ENCODE data around the gene CEP19.

CEP19 gene

DNA sequence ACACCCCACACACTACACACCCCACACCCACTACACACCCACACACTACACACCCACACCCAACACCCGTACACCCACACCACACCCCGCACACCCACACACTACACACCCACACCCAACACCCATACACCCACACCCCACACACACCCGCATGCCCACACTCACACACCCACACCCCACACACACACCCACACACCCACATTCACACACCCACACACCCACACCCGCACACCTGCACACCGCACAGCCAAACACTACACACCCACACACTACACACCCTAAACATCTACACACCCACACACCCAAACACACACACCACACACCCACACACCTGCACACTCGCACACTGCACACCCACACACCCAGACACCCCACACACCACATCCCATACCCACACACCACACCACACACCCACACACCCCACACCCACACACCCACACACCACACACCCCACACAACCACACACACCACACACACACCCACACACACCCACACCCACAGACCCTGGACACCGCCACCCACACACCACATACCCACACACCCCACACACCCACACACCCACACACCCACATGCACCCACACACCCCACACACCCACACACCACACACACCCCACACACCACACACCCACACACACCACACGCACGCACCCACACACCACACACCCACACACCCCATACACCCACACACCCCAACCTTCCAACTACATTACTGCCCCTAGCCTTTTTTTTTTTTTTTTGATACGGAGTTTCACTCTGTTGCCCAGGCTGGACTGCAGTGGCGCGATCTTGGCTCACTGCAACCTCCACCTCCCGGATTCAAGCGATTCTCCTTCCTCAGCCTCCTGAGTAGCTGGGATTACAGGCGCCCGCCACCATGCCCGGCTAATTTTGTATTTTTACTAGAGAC is 16.9 kb downstream of the CEP19 start:
- no peak overlapping the region for H3K4me3 ChIP-seq (ENCODE audit: low read depth in 1 of 5, low read length in 5 of 5)
- no peaks in the 10 kb centered on the region for H3K9me3 ChIP-seq (ENCODE audit: control insufficient read depth in 5 of 5, low read length in 5 of 5)
- no peaks in the 10 kb centered on the region for H3K36me3 ChIP-seq (ENCODE audit: control insufficient read depth in 5 of 5, insufficient read depth in 5 of 5, low read length in 5 of 5)
- no peak overlapping the region for H3K9ac ChIP-seq (ENCODE audit: low read length in 5 of 5)
- H3K4me1 ChIP-seq (ENCODE audit: control insufficient read depth in 5 of 5, insufficient read depth in 5 of 5, low read length in 5 of 5) = no peaks in the 10 kb centered on the region
- peaks cover 0 to 2% (median 0%) of the 10 kb centered on the region in 5 donors for H3K27me3 ChIP-seq (ENCODE audit: control insufficient read depth in 5 of 5, insufficient read depth in 4 of 5, low read length in 5 of 5)
- no peak overlapping the region for H3K27ac ChIP-seq (ENCODE audit: low read depth, low read length)

DNA sequence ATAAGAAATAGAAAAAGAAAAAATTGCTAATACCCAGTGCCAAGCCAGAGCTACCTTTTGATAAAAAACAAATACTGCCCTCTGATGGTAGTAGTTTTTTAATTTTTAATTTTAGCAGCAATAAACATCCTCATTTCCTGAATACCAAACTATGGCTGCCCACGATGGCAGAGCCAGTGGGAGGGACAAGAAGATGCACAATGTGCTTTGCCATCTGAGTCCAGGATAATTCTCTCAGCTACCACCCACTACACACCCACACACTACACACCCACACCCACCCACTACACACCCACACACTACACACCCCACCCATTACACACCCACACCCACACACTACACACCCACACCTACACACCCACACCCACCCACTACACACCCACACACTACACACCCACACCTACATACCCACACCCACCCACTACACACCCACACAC is 17.8 kb downstream of the CEP19 start:
- Histone ChIP-seq H3K4me3 (ENCODE audit: low read depth in 1 of 5, low read length in 5 of 5) (no peak overlapping the region), H3K36me3 (ENCODE audit: control insufficient read depth in 5 of 5, insufficient read depth in 5 of 5, low read length in 5 of 5) (no peaks in the 10 kb centered on the region), H3K9ac (ENCODE audit: low read length in 5 of 5) (no peak overlapping the region), H3K27ac (ENCODE audit: low read depth, low read length) (no peak overlapping the region), H3K9me3 (ENCODE audit: control insufficient read depth in 5 of 5, low read length in 5 of 5) (no peaks in the 10 kb centered on the region), H3K27me3 (ENCODE audit: control insufficient read depth in 5 of 5, insufficient read depth in 4 of 5, low read length in 5 of 5) (peaks cover 0 to 2% (median 0%) of the 10 kb centered on the region in 5 donors), H3K4me1 (ENCODE audit: control insufficient read depth in 5 of 5, insufficient read depth in 5 of 5, low read length in 5 of 5) (no peaks in the 10 kb centered on the region)

DNA sequence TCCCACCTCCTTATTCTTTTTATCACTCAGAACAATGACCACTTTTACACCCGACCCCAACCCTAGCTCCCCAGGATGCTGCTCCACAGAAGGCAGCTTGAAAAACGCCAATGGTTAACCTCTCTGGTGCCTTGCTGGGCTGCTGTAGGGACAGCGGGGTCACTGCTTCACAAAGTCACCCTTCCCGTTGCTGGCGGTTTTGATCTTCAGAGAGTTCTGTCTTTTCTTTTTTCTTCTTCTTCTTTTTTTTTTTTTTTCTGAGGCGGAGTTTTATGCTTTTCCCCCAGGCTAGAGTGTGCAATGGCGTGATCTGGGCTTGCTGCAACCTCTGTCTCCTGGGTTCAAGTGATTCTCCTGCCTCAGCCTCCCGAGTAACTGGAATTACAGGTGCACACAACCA is 20.7 kb downstream of the CEP19 start:
- no peak overlapping the region for H3K4me3 ChIP-seq (ENCODE audit: low read depth in 1 of 5, low read length in 5 of 5)
- H3K36me3 ChIP-seq (ENCODE audit: control insufficient read depth in 5 of 5, insufficient read depth in 5 of 5, low read length in 5 of 5) = no peaks in the 10 kb centered on the region
- peaks cover 6 to 10% (median 8%) of the 10 kb centered on the region in 5 donors for H3K4me1 ChIP-seq (ENCODE audit: control insufficient read depth in 5 of 5, insufficient read depth in 5 of 5, low read length in 5 of 5)
- no peak overlapping the region for H3K27ac ChIP-seq (ENCODE audit: low read depth, low read length)
- peaks cover 0 to 2% (median 0%) of the 10 kb centered on the region in 5 donors for H3K27me3 ChIP-seq (ENCODE audit: control insufficient read depth in 5 of 5, insufficient read depth in 4 of 5, low read length in 5 of 5)
- H3K9ac ChIP-seq (ENCODE audit: low read length in 5 of 5) = no peak overlapping the region
- H3K9me3 ChIP-seq (ENCODE audit: control insufficient read depth in 5 of 5, low read length in 5 of 5) = no peaks in the 10 kb centered on the region

DNA sequence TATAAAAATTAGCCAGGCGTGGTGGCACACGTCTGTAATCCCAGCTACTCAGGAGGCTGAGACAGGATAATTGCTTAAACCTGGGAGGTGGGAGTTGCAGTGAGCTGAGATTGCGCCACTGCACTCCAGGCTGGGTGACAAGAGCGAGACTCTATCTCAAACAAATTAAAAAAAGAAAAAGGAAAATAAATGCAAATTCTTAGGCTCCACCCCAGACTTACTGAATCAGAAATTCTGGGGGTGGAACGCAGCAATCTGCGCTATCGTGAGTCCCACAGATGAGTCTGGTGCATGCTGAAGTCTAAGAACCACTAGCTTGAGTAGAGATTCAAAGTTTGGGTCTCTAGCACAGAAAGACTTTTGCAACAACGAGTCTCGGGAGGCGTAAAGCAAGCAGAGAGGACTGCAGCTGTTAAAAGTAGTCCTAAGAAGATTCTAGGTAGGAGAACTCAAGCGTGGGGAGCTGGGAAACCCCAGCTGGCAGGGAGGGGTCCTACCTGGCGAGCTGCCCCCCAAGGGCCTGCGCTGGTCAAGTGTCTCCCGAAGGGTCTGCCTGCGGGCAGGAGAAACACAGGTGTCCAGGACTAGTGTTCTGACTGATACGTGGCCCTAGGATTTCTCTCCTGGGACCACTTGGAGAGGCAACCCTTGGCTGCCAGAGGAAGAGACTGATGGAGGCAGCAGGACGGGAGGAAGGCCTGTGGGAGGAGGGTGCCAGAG is 21.9 kb downstream of the CEP19 start:
- no peaks in the 10 kb centered on the region for H3K36me3 ChIP-seq (ENCODE audit: control insufficient read depth in 5 of 5, insufficient read depth in 5 of 5, low read length in 5 of 5)
- H3K27me3 ChIP-seq (ENCODE audit: control insufficient read depth in 5 of 5, insufficient read depth in 4 of 5, low read length in 5 of 5) = peaks cover 0 to 2% (median 0%) of the 10 kb centered on the region in 5 donors
- H3K4me1 ChIP-seq (ENCODE audit: control insufficient read depth in 5 of 5, insufficient read depth in 5 of 5, low read length in 5 of 5) = peaks cover 6 to 12% (median 10%) of the 10 kb centered on the region in 5 donors
- no peak overlapping the region for H3K4me3 ChIP-seq (ENCODE audit: low read depth in 1 of 5, low read length in 5 of 5)
- H3K27ac ChIP-seq (ENCODE audit: low read depth, low read length) = no peak overlapping the region
- no peaks in the 10 kb centered on the region for H3K9me3 ChIP-seq (ENCODE audit: control insufficient read depth in 5 of 5, low read length in 5 of 5)
- H3K9ac ChIP-seq (ENCODE audit: low read length in 5 of 5) = no peak overlapping the region

DNA sequence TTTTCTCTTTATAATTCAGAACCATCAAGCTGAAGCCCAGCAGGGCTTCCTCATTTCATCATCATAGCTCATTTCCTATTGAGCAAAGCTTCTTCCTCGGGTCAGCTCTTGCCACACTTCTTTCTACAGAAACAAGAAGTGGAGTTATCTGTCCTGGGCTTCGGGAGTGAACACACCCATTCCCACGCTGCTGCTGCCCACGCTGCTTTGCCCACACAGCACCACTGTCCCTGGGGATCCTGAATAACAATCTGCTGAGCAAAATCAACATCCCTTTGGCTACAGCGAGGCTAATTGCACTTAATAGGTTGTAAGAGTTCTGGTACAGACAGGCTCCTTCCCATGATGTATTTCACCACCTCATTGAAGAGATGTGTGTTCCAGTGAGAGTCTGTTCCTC is 23.7 kb downstream of the CEP19 start:
- no peak overlapping the region for H3K27ac ChIP-seq (ENCODE audit: low read depth, low read length)
- peaks cover 8 to 18% (median 15%) of the 10 kb centered on the region in 5 donors for H3K4me1 ChIP-seq (ENCODE audit: control insufficient read depth in 5 of 5, insufficient read depth in 5 of 5, low read length in 5 of 5)
- H3K9me3 ChIP-seq (ENCODE audit: control insufficient read depth in 5 of 5, low read length in 5 of 5) = no peaks in the 10 kb centered on the region
- H3K36me3 ChIP-seq (ENCODE audit: control insufficient read depth in 5 of 5, insufficient read depth in 5 of 5, low read length in 5 of 5) = no peaks in the 10 kb centered on the region
- H3K27me3 ChIP-seq (ENCODE audit: control insufficient read depth in 5 of 5, insufficient read depth in 4 of 5, low read length in 5 of 5) = no peaks in the 10 kb centered on the region
- peak overlapping the region in 1 of 5 donors; percentile 31 for H3K4me3 ChIP-seq (ENCODE audit: low read depth in 1 of 5, low read length in 5 of 5)
- peak overlapping the region in 2 of 5 donors; percentile 20 to 56 for H3K9ac ChIP-seq (ENCODE audit: low read length in 5 of 5)

DNA sequence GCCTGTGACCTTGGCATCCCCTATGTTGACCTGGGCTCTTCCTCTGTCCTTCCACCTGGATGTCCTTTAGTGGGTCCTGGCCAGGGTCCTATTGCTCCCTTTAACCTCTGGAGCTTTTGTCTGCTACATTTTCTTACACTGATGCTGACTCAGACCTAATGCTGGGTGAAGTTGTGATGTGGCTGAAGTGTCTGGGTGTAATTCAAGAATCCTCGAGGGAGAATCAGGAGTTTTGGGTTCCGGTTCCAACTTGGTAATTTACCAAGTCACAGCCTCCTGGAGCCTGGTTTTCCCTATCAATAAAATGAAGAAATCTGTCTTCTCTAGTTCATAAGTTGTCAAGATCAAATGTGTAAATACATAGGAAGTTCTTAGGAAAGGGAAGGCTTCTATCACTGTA is 25.6 kb downstream of the CEP19 start:
- no peak overlapping the region for H3K9ac ChIP-seq (ENCODE audit: low read length in 5 of 5)
- H3K36me3 ChIP-seq (ENCODE audit: control insufficient read depth in 5 of 5, insufficient read depth in 5 of 5, low read length in 5 of 5) = no peaks in the 10 kb centered on the region
- H3K27me3 ChIP-seq (ENCODE audit: control insufficient read depth in 5 of 5, insufficient read depth in 4 of 5, low read length in 5 of 5) = no peaks in the 10 kb centered on the region
- no peak overlapping the region for H3K4me3 ChIP-seq (ENCODE audit: low read depth in 1 of 5, low read length in 5 of 5)
- no peak overlapping the region for H3K27ac ChIP-seq (ENCODE audit: low read depth, low read length)
- no peaks in the 10 kb centered on the region for H3K9me3 ChIP-seq (ENCODE audit: control insufficient read depth in 5 of 5, low read length in 5 of 5)
- peaks cover 8 to 18% (median 15%) of the 10 kb centered on the region in 5 donors for H3K4me1 ChIP-seq (ENCODE audit: control insufficient read depth in 5 of 5, insufficient read depth in 5 of 5, low read length in 5 of 5)

DNA sequence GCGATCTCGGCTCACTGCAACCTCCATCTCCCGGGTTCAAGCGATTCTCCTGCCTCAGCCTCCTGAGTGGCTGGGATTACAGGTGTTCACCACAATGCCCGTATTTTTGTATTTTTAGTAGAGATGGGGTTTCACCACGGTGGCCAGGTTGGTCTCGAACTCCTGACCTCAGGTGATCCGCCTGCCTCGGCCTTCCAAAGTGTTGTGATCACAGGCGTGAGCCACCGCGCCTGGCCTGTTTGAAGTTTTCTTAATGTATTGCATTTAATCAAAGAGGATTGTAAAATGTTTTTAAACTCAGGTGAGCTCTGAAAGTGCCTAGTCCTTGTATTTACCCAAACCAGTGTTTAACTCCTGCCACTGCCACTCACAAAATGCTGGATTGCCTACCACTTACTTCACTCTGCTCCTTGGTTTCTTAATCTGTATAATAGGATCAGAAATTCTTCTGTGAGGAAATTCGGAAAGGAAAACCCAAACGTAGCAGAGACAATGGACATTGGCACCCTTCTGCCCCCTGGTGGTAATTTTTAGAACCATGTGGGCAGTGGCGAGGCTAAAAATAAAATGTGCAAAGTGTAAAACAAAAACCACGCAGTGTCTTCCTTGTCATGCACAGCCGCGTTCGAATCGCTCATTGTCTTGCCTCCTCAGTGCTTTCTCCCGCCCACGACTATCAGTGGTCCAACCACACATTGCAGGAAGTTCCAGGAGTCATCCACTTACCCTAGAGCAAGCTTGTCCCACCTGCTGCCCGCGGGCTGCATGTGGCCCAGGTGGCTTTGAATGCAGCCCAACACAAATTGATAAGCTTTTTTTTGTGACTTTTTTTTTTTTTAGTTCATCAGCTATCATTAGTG is 27.3 kb downstream of the CEP19 start:
- peak overlapping the region in 1 of 5 donors; percentile 29 for H3K4me3 ChIP-seq (ENCODE audit: low read depth in 1 of 5, low read length in 5 of 5)
- H3K36me3 ChIP-seq (ENCODE audit: control insufficient read depth in 5 of 5, insufficient read depth in 5 of 5, low read length in 5 of 5) = no peaks in the 10 kb centered on the region
- peak overlapping the region in 1 of 5 donors; percentile 49 for H3K9ac ChIP-seq (ENCODE audit: low read length in 5 of 5)
- H3K4me1 ChIP-seq (ENCODE audit: control insufficient read depth in 5 of 5, insufficient read depth in 5 of 5, low read length in 5 of 5) = peaks cover 8 to 18% (median 15%) of the 10 kb centered on the region in 5 donors
- no peak overlapping the region for H3K27ac ChIP-seq (ENCODE audit: low read depth, low read length)
- no peaks in the 10 kb centered on the region for H3K9me3 ChIP-seq (ENCODE audit: control insufficient read depth in 5 of 5, low read length in 5 of 5)
- no peaks in the 10 kb centered on the region for H3K27me3 ChIP-seq (ENCODE audit: control insufficient read depth in 5 of 5, insufficient read depth in 4 of 5, low read length in 5 of 5)

DNA sequence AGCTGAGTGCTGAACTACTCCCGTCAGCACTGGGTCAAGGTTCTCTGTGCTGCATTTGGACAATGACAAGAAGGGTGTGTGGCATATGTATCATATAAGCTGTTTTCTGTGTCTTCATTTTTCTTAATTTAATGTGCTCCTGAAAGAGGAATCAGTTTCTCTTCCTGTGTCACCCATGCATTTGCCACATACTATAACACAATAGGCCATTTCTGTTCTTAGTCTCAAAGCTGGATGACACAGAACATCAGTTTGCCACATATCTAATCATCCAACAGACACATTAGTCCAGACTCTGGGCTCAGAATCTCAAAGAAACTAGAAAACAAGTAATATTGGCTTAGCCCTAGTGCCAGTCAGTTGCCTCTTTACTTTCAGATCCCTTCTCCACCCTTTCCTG is 34.1 kb downstream of the CEP19 start:
- H3K27me3 ChIP-seq (ENCODE audit: control insufficient read depth in 5 of 5, insufficient read depth in 4 of 5, low read length in 5 of 5) = no peaks in the 10 kb centered on the region
- H3K9me3 ChIP-seq (ENCODE audit: control insufficient read depth in 5 of 5, low read length in 5 of 5) = no peaks in the 10 kb centered on the region
- H3K27ac ChIP-seq (ENCODE audit: low read depth, low read length) = no peak overlapping the region
- H3K4me1 ChIP-seq (ENCODE audit: control insufficient read depth in 5 of 5, insufficient read depth in 5 of 5, low read length in 5 of 5) = peaks cover 0 to 14% (median 0%) of the 10 kb centered on the region in 5 donors
- H3K4me3 ChIP-seq (ENCODE audit: low read depth in 1 of 5, low read length in 5 of 5) = no peak overlapping the region
- H3K36me3 ChIP-seq (ENCODE audit: control insufficient read depth in 5 of 5, insufficient read depth in 5 of 5, low read length in 5 of 5) = no peaks in the 10 kb centered on the region
- H3K9ac ChIP-seq (ENCODE audit: low read length in 5 of 5) = peak overlapping the region in 1 of 5 donors; percentile 20

DNA sequence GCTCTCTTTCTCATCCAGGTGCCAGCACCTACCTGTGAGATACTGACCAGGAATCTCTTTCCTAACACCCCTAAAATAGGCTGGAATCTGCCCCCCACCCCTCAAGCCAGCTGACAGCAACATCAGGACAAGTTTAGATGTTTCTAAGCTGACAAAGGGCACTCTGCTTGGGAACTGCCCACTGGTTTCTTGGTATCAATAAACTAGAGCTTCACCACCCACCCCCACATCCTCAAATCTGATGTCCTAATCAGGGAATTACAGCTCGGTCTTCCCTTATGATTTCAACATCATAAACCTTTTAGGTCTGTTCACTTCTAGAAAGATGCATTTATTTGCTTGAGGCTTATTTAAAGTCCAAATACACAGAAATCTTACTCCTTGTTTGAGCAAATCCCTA is 34.7 kb downstream of the CEP19 start:
- Histone ChIP-seq H3K9me3 (ENCODE audit: control insufficient read depth in 5 of 5, low read length in 5 of 5) (no peaks in the 10 kb centered on the region), H3K36me3 (ENCODE audit: control insufficient read depth in 5 of 5, insufficient read depth in 5 of 5, low read length in 5 of 5) (no peaks in the 10 kb centered on the region), H3K27ac (ENCODE audit: low read depth, low read length) (no peak overlapping the region), H3K27me3 (ENCODE audit: control insufficient read depth in 5 of 5, insufficient read depth in 4 of 5, low read length in 5 of 5) (no peaks in the 10 kb centered on the region), H3K4me1 (ENCODE audit: control insufficient read depth in 5 of 5, insufficient read depth in 5 of 5, low read length in 5 of 5) (peaks cover 0 to 14% (median 0%) of the 10 kb centered on the region in 5 donors), H3K9ac (ENCODE audit: low read length in 5 of 5) (peak overlapping the region in 2 of 5 donors; percentile 20 to 39), H3K4me3 (ENCODE audit: low read depth in 1 of 5, low read length in 5 of 5) (no peak overlapping the region)

Data from subcutaneous abdominal adipose tissue (tissue), 5 donors.